A204.1 (cell line): ENCODE data around the gene PALMD.

Source experiments
- FAIRE-seq: peaks from 2 replicates; lab custom pipeline; 2012; peaks lifted over from hg19 to GRCh38; lab: Jason Lieb, UNC

The PALMD gene

GRCh38 chr1:99697580-99697979 is 51.7 kb downstream of the PALMD start:
- FAIRE-seq: no peak

- no peak for FAIRE-seq
Observed at GRCh38 chr1:99700020-99700419, 54.1 kb downstream of the PALMD start.

GRCh38 chr1:99702221-99702620 is 56.3 kb downstream of the PALMD start:
- FAIRE-seq: no peak

GRCh38 chr1:99704356-99704816 is 58.5 kb downstream of the PALMD start:
- no peak for FAIRE-seq

- FAIRE-seq: no peak
Observed at GRCh38 chr1:99705385-99705784, 59.5 kb downstream of the PALMD start.

- FAIRE-seq: peak; percentile 96
Observed at GRCh38 chr1:99707535-99708142, 61.7 kb downstream of the PALMD start.

GRCh38 chr1:99710994-99711393 is 65.1 kb downstream of the PALMD start:
- no peak for FAIRE-seq

GRCh38 chr1:99713006-99713405 is 67.1 kb downstream of the PALMD start:
- FAIRE-seq: no peak

GRCh38 chr1:99717005-99717404 is 71.1 kb downstream of the PALMD start:
- no peak for FAIRE-seq

- FAIRE-seq: no peak
Observed at GRCh38 chr1:99723251-99723650, 77.3 kb downstream of the PALMD start.

- FAIRE-seq: no peak
Observed at GRCh38 chr1:99725996-99726395, 80.1 kb downstream of the PALMD start.

GRCh38 chr1:99726407-99726806 is 80.5 kb downstream of the PALMD start:
- no peak for FAIRE-seq

- FAIRE-seq: no peak
Observed at GRCh38 chr1:99726818-99727217, 80.9 kb downstream of the PALMD start.

GRCh38 chr1:99727575-99728185 is 81.8 kb downstream of the PALMD start:
- FAIRE-seq: no peak

GRCh38 chr1:99728494-99729235 is 82.8 kb downstream of the PALMD start:
- FAIRE-seq: no peak

GRCh38 chr1:99731384-99731783 is 85.5 kb downstream of the PALMD start:
- no peak for FAIRE-seq

GRCh38 chr1:99735852-99736251 is 89.9 kb downstream of the PALMD start:
- no peak for FAIRE-seq

- no peak for FAIRE-seq
Observed at GRCh38 chr1:99737016-99737415, 91.1 kb downstream of the PALMD start.

GRCh38 chr1:99738858-99739465 is 93.0 kb downstream of the PALMD start:
- FAIRE-seq: no peak

GRCh38 chr1:99740141-99740540 is 94.2 kb downstream of the PALMD start:
- no peak for FAIRE-seq
